PC-9 (cell line): ENCODE results near the gene SLC7A6. TPM values are rescaled to one million over a fixed set of nuclear protein-coding genes. Genes with fewer than 3 reads are reported as not detected.

Experiments used
- BruUV-seq: library from RNA; stranded (reverse); fragments of 400-500 nt; replicated peaks from 2 replicates; lab custom pipeline; 2021; lab: Mats Ljungman, UMichigan
- CTCF ChIA-PET: fragments of 300-600 bp; sonication (Branson Sonifier 250); formaldehyde crosslinking; loops from one replicate; lab custom pipeline; 2022; ENCODE audit warnings: antibody characterized with exemption; lab: Charles Lee
- POLR2A ChIA-PET: fragments of 300-600 bp; sonication (Branson Sonifier 250); formaldehyde crosslinking; loops from one replicate; lab custom pipeline; 2022; ENCODE audit warnings: antibody characterized with exemption; ENCODE audit not compliant: unreplicated experiment; lab: Charles Lee
- DNase-seq, 2 experiments: peaks; one replicate each; pipeline versions ENCODE4 v3.0.0 to v3.0.0-alpha.2; 2015 to 2022; ENCODE audit warnings: mixed read lengths in 1 of 2
- H2AFZ ChIP-seq: fragments of 200-600 bp; sonication (generic); 2 replicates; pipeline ENCODE4 v1.8.1; 2017; ENCODE audit warnings: antibody characterized with exemption
- H3F3A ChIP-seq: fragments of 200-600 bp; sonication (generic); 2 replicates; pipeline ENCODE4 v1.8.1; 2017; ENCODE audit warnings: antibody characterized with exemption, mild to moderate bottlenecking, low read depth; ENCODE audit not compliant: insufficient read depth
- H3K27ac ChIP-seq: fragments of 200-600 bp; sonication (generic); 2 replicates; pipeline ENCODE4 v1.6.1; 2016; ENCODE audit warnings: mixed run types
- H3K27me3 ChIP-seq: fragments of 200-600 bp; sonication (generic); 2 replicates; pipeline ENCODE4 v1.6.1; 2016; ENCODE audit warnings: low read depth, mixed run types; ENCODE audit not compliant: insufficient read depth
- H3K36me3 ChIP-seq: fragments of 200-600 bp; sonication (generic); 2 replicates; pipeline ENCODE4 v1.6.1; 2016; ENCODE audit warnings: low read depth, mixed run types
- H3K4me1 ChIP-seq: fragments of 200-600 bp; sonication (generic); replicated peaks from 2 replicates; pipeline ENCODE4 v1.6.1; 2016; ENCODE audit warnings: mixed run types; ENCODE audit not compliant: insufficient read depth
- H3K4me2 ChIP-seq: fragments of 200-600 bp; sonication (generic); 2 replicates; pipeline ENCODE4 v1.6.1; 2017; ENCODE audit warnings: mixed run types
- H3K4me3 ChIP-seq: fragments of 200-600 bp; sonication (generic); 2 replicates; pipeline ENCODE4 v1.6.1; 2016; ENCODE audit warnings: mixed run types
- H3K79me2 ChIP-seq: fragments of 200-600 bp; sonication (generic); 2 replicates; pipeline ENCODE4 v1.6.1; 2017; ENCODE audit warnings: low read depth, mixed run types
- H3K9me2 ChIP-seq: fragments of 200-600 bp; sonication (generic); 2 replicates; pipeline ENCODE4 v1.8.1; 2017; ENCODE audit warnings: mild to moderate bottlenecking; ENCODE audit not compliant: insufficient read depth
- H3K9me3 ChIP-seq: fragments of 200-600 bp; sonication (generic); 2 replicates; pipeline ENCODE4 v1.8.1; 2016; ENCODE audit warnings: low read depth; ENCODE audit not compliant: insufficient read depth
- H4K20me1 ChIP-seq: fragments of 200-600 bp; sonication (generic); 2 replicates; pipeline ENCODE4 v1.8.1; 2017; ENCODE audit not compliant: insufficient read depth
- EZH2 ChIP-seq: fragments of 200-600 bp; sonication (generic); IDR thresholded peaks from 2 replicates; pipeline ENCODE4 v1.8.0; 2017; ENCODE audit warnings: antibody characterized with exemption, low read depth
- intact Hi-C: fragments of 100-400 bp; cut with micrococcal nuclease; formaldehyde crosslinking; loops from one replicate; pipeline ENCODE4 v1.10.0; 2022; ENCODE audit not compliant: unreplicated experiment
- total RNA-seq: library from RNA; stranded (reverse); gene quantifications from 2 replicates; pipeline ENCODE4 v1.2.3, GENCODE V29; 2021
- TF ChIP-seq, protein P1 (sequence below): fragments of 200-600 bp; sonication (generic); conservative IDR thresholded peaks from 2 replicates; pipeline ENCODE4 v1.6.1; 2017; ENCODE audit warnings: mixed run types, antibody characterized with exemption, mild to moderate bottlenecking, moderate library complexity

Gene SLC7A6
- total RNA-seq, 1 experiment from 2014 or later: 44.7 TPM

DNA sequence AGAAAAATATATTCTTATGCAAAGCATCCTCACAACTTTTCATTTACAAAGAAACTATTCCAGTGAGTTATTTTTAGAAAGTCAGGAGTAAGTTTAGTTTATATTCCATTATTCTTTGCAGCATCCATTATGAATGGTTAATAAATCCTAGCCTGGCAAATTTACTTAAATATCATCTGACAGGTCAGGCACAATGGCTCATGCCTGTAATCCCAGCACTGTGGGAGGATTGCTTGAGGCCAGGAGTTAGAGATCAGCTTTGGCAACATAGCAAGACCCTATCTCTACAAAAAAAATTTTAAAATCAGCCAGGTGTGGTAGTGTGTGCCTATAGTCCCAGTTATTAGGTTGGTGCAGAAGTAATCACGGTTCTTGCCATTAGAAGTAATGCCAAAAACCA, 41.3 kb upstream of the SLC7A6 start:
- ChIA-PET CTCF (no interaction called here), POLR2A (no interaction called here)
- H3K4me2 ChIP-seq: no peak overlapping the region
- H3K27ac ChIP-seq: no peak overlapping the region
- no peaks in the 10 kb centered on the region for H3K27me3 ChIP-seq
- peaks cover 34% of the 10 kb centered on the region for H3F3A ChIP-seq
- no peaks in the 10 kb centered on the region for H3K9me3 ChIP-seq
- H3K4me3 ChIP-seq: no peak overlapping the region
- no peaks in the 10 kb centered on the region for H3K79me2 ChIP-seq
- H4K20me1 ChIP-seq: 0 out of 2 replicates have a peak, but pooled peaks cover 7% of the 10 kb centered on the region
- no TSS peak for BruUV-seq
- H2AFZ ChIP-seq: no peak overlapping the region
- 0 out of 2 replicates have a peak, but pooled peaks cover under 1% of the 10 kb centered on the region for H3K36me3 ChIP-seq
- no peak for DNase-seq
- intact Hi-C loops: loop anchor here (10.0 kb wide), 1 partner anchor 728 kb away; no protein-coding TSS in a partner anchor
- H3K4me1 ChIP-seq: no peaks in the 10 kb centered on the region
- no peak for TF ChIP-seq EZH2
- TF ChIP-seq, protein P1, sequence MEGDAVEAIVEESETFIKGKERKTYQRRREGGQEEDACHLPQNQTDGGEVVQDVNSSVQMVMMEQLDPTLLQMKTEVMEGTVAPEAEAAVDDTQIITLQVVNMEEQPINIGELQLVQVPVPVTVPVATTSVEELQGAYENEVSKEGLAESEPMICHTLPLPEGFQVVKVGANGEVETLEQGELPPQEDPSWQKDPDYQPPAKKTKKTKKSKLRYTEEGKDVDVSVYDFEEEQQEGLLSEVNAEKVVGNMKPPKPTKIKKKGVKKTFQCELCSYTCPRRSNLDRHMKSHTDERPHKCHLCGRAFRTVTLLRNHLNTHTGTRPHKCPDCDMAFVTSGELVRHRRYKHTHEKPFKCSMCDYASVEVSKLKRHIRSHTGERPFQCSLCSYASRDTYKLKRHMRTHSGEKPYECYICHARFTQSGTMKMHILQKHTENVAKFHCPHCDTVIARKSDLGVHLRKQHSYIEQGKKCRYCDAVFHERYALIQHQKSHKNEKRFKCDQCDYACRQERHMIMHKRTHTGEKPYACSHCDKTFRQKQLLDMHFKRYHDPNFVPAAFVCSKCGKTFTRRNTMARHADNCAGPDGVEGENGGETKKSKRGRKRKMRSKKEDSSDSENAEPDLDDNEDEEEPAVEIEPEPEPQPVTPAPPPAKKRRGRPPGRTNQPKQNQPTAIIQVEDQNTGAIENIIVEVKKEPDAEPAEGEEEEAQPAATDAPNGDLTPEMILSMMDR: no peak
- no peaks in the 10 kb centered on the region for H3K9me2 ChIP-seq

DNA sequence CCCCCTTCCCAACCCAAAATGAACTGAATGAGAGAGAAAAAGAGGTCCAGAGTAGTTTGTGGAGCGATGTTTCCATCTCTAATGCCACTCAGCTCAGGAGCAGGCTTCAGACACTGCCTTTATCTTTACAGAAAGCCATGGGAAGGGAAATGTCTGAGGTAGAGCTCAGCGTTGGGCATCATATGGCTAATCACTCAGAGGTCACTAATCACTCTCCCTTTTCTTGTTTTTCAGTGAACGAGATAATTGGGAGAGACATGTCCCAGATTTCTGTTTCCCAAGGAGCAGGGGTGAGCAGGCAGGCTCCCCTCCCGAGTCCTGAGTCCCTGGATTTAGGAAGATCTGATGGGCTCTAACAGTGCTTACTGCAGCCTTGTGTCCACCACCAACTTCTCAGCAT, 38.2 kb upstream of the SLC7A6 start:
- Histone ChIP-seq H2AFZ (no peak overlapping the region), H3K9me2 (no peaks in the 10 kb centered on the region), H3K9me3 (no peaks in the 10 kb centered on the region), H3K27ac (no peak overlapping the region), H3K4me2 (no peak overlapping the region), H3K4me1 (no peaks in the 10 kb centered on the region), H3F3A (peaks cover 43% of the 10 kb centered on the region), H3K36me3 (peaks cover 12% of the 10 kb centered on the region; the same call in 1 of the 2 replicates), H3K27me3 (no peaks in the 10 kb centered on the region), H4K20me1 (peaks cover 27% of the 10 kb centered on the region; the same call in 1 of the 2 replicates), H3K4me3 (no peak overlapping the region), H3K79me2 (no peaks in the 10 kb centered on the region)
- intact Hi-C loops: loop anchor here (10.0 kb wide), 1 partner anchor 731 kb away; no protein-coding TSS in a partner anchor
- ChIA-PET CTCF (no interaction called here), POLR2A (interaction anchor here (0.6 kb wide), 1 partner anchor 1075 kb away, joined by 5 read pairs; no protein-coding TSS in a partner anchor)
- BruUV-seq: no TSS peak
- DNase-seq: no peak
- TF ChIP-seq EZH2: no peak
- TF ChIP-seq, protein P1: no peak

DNA sequence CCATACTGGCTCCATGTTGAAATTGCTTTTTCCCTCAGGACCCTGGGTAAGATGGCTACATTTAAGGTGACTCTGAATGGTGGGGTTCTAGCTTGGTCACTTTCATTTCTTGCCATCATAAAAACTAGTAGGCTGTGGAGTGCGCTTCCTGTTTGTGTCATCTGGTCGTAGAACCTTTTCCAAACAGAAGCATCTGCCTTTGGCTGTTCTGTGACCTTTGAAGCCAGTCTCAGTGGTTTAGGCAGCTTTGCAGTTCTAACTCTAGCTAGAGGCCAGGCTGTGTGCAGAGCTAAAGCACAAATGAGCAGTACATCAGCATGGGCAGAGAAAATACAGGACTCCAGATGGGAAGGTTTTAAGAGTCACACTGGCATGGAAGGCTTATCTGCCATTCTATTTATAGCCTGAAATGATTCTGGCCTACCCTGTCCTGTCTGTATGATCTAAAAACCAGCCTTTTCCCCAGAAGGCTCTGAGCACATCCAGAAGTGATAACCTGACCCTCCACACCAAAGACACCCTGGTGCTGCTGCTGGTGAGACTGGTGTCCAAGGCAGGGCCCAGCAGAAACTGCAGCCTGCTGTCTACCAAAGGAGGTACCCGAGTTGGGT, 37.0 kb upstream of the SLC7A6 start:
- no peaks in the 10 kb centered on the region for H3K4me1 ChIP-seq
- H3K9me2 ChIP-seq: no peaks in the 10 kb centered on the region
- H3K79me2 ChIP-seq: 0 out of 2 replicates have a peak, but pooled peaks cover under 1% of the 10 kb centered on the region
- DNase-seq: no peak
- ChIA-PET CTCF (no interaction called here), POLR2A (interaction anchor here (0.5 kb wide), 1 partner anchor 76 kb away, joined by 4 read pairs; no protein-coding TSS in a partner anchor)
- H2AFZ ChIP-seq: no peak overlapping the region
- no peak overlapping the region for H3K27ac ChIP-seq
- H3K4me2 ChIP-seq: no peak overlapping the region
- H3K9me3 ChIP-seq: no peaks in the 10 kb centered on the region
- H3F3A ChIP-seq: peaks cover 38% of the 10 kb centered on the region
- BruUV-seq: no TSS peak
- TF ChIP-seq, protein P1: no peak
- no peak for TF ChIP-seq EZH2
- H3K4me3 ChIP-seq: no peak overlapping the region
- peaks cover 33% of the 10 kb centered on the region for H4K20me1 ChIP-seq
- peaks cover 12% of the 10 kb centered on the region; the same call in 1 of the 2 replicates for H3K36me3 ChIP-seq
- intact Hi-C loops: loop anchor here (10.0 kb wide), 1 partner anchor 732 kb away; no protein-coding TSS in a partner anchor
- no peaks in the 10 kb centered on the region for H3K27me3 ChIP-seq
